Adrenal gland (tissue), 5 donors: ENCODE results near the gene SORBS1.

Experiments used
- POLR2A ChIP-seq, 2 donors: fragments of 450-650 bp; IDR thresholded peaks; one replicate each; pipeline ENCODE4 v1.6.1; 2017; ENCODE audit warnings: antibody characterized with exemption in 2 of 2, mild to moderate bottlenecking in 2 of 2, moderate library complexity in 1 of 2
- TF ChIP-seq, protein P1 (sequence below), 6 experiments: fragments of 450-650 bp in 4 of 6; fragments of 200-600 bp in 2 of 6; sonication (generic) in 1 of 6; IDR thresholded peaks; 1 replicate in 5 of 6; 2 replicates in 1 of 6; pipeline versions ENCODE4 v1.5.1 to v1.8.0; 2016 to 2021; ENCODE audit warnings: antibody characterized with exemption in 6 of 6, mild to moderate bottlenecking in 2 of 6, moderate library complexity in 1 of 6
- donor health status: DM: no; HTN: no; CAD: no.

DNA sequence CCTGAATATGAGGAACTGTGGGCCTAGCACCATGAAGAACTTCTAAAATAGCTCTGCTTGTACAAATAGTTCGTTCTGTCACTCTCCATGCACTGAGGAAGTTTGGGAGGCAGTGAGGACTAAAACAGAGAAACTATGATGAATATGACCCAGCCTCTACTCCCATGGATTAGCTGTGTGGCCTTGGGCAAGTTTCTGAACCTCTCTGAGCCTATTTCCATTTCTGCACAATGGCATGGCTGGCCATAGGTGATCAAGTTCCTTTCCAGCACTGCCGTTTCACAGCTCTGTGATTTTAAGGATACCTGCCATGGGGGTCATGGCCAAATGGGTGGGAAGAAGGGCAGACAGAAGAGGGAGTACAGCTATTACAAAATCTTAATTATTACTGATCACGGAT is 57.6 kb downstream of the SORBS1 start:
- TF ChIP-seq, protein P1, sequence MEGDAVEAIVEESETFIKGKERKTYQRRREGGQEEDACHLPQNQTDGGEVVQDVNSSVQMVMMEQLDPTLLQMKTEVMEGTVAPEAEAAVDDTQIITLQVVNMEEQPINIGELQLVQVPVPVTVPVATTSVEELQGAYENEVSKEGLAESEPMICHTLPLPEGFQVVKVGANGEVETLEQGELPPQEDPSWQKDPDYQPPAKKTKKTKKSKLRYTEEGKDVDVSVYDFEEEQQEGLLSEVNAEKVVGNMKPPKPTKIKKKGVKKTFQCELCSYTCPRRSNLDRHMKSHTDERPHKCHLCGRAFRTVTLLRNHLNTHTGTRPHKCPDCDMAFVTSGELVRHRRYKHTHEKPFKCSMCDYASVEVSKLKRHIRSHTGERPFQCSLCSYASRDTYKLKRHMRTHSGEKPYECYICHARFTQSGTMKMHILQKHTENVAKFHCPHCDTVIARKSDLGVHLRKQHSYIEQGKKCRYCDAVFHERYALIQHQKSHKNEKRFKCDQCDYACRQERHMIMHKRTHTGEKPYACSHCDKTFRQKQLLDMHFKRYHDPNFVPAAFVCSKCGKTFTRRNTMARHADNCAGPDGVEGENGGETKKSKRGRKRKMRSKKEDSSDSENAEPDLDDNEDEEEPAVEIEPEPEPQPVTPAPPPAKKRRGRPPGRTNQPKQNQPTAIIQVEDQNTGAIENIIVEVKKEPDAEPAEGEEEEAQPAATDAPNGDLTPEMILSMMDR (IDR thresholded peaks at IDR 0.05): no peak
- TF ChIP-seq POLR2A (IDR thresholded peaks at IDR 0.05): no peak
